GM19452 (cell line): ENCODE results near the gene CDC42EP1.
"Not testable (repeated sequence)": the region's sequence is repeated elsewhere in the genome, so short reads cannot be mapped to it uniquely, and the experiment has no call there.

Experiments used
- ATAC-seq: cut with Tn5 transposase; IDR thresholded peaks from one replicate; pipeline ENCODE4 v1.9.1; 2021; ENCODE audit not compliant: unreplicated experiment

The CDC42EP1 gene

GRCh38 chr22:37559901-37560607 is at the start of gene CDC42EP1:
Gene CDC42EP1 (plus strand): TSS chr22:37560480. CDS start chr22:37566350, 5,870 bp downstream.
- no peak for ATAC-seq

- no peak for ATAC-seq
These were observed 48.7 kb upstream of the CDC42EP1 start for GRCh38 chr22:37511395-37512104.

- ATAC-seq: no peak
These were observed 45.7 kb upstream of the CDC42EP1 start for GRCh38 chr22:37514526-37515051.

- no peak for ATAC-seq
These were observed 44.4 kb upstream of the CDC42EP1 start for GRCh38 chr22:37515901-37516300.

GRCh38 chr22:37516456-37516855 is 43.8 kb upstream of the CDC42EP1 start:
- ATAC-seq: no peak

GRCh38 chr22:37517826-37518450 is 42.3 kb upstream of the CDC42EP1 start:
- ATAC-seq: no peak

GRCh38 chr22:37518509-37519267 is 41.6 kb upstream of the CDC42EP1 start:
- no peak for ATAC-seq

GRCh38 chr22:37519268-37520195 is 40.7 kb upstream of the CDC42EP1 start, which contains the start of gene CARD10:
Gene CARD10 (minus strand): TSS chr22:37519415. CDS start chr22:37519200, 215 bp downstream.
- ATAC-seq: no peak

- no peak for ATAC-seq
These were observed 39.5 kb upstream of the CDC42EP1 start for GRCh38 chr22:37520776-37521191.

GRCh38 chr22:37521236-37521739 is 39.0 kb upstream of the CDC42EP1 start:
- ATAC-seq: no peak

- ATAC-seq: no peak
These were observed 37.8 kb upstream of the CDC42EP1 start for GRCh38 chr22:37522482-37522881.

- ATAC-seq: no peak
These were observed 35.1 kb upstream of the CDC42EP1 start for GRCh38 chr22:37525073-37525745.

- no peak for ATAC-seq
These were observed 34.4 kb upstream of the CDC42EP1 start for GRCh38 chr22:37525746-37526350.

- ATAC-seq: no peak
These were observed 33.9 kb upstream of the CDC42EP1 start for GRCh38 chr22:37526376-37526775.

- ATAC-seq: not testable (repeated sequence)
These were observed 33.1 kb upstream of the CDC42EP1 start for GRCh38 chr22:37527081-37527752.

GRCh38 chr22:37527952-37528351 is 32.3 kb upstream of the CDC42EP1 start:
- ATAC-seq: not testable (repeated sequence)

- ATAC-seq: no peak
These were observed 30.5 kb upstream of the CDC42EP1 start for GRCh38 chr22:37529652-37530345.
